ENCODE measurements around the gene ASAP3. TPM values are rescaled to one million over a fixed set of nuclear protein-coding genes. Genes with fewer than 3 reads are reported as not detected.
A peak's percentile ranks its signal among the peaks of the same experiment; 100 is the strongest.

Gene ASAP3
- polyA plus RNA-seq, 2 of the 4 experiments (the other 2 are of a cell fraction), result 4.0 to 5.2 TPM

- Histone ChIP-seq H3K4me2 (no peak overlapping the region), H3K27ac (no peak overlapping the region), H3K9me3 (no peaks in the 10 kb centered on the region), H3K4me3 (no peak overlapping the region), H3K4me1 (no peaks in the 10 kb centered on the region)
- FAIRE-seq (no peak), DNase-seq (ENCODE audit: low read depth in 1 of 2, low spot score in 1 of 2) (no peak), ATAC-seq (peak in 1 of 2 experiments; percentile 19; a peak in 1 of 6 replicates)
- TF ChIP-seq KDM1A (IDR thresholded peaks at IDR 0.05; ENCODE audit: low read depth) (no peak), JUN (IDR thresholded peaks at IDR 0.05) (no peak), KDM5A (IDR thresholded peaks at IDR 0.05) (no peak)
- WGBS (ENCODE audit: missing lambda C conversion rate), result 61% methylated on average over 3 of the region's 3 CpGs
- ChIA-PET CTCF (interaction anchor here (0.7 to 1.1 kb wide), 2 partner anchors 14 to 46 kb away, joined by 3 read pairs; no protein-coding TSS in a partner anchor), POLR2A (no interaction called here)
Measured at GRCh38 chr1:23417570-23417969, 66.4 kb downstream of the ASAP3 start.

- Histone ChIP-seq H3K9me3 (no peaks in the 10 kb centered on the region), H3K4me2 (no peak overlapping the region), H3K4me3 (no peak overlapping the region), H3K27ac (no peak overlapping the region), H3K4me1 (0 out of 3 replicates have a peak, but pooled peaks cover under 1% of the 10 kb centered on the region)
- no peak for DNase-seq (ENCODE audit: low read depth in 1 of 2, low spot score in 1 of 2)
- ChIA-PET CTCF (interaction anchor here (0.7 to 1.2 kb wide), 2 partner anchors 13 to 45 kb away, joined by 3 read pairs; no protein-coding TSS in a partner anchor), POLR2A (no interaction called here)
- no peak for TF ChIP-seq RARB (CRISPR knock-in tag; IDR thresholded peaks at IDR 0.05)
- no peak for TF ChIP-seq HOXB13 (CRISPR knock-in tag; IDR thresholded peaks at IDR 0.05; ENCODE audit: low read depth)
- TF ChIP-seq KDM1A (IDR thresholded peaks at IDR 0.05; ENCODE audit: low read depth), result no peak
- TF ChIP-seq NR3C1 (IDR thresholded peaks at IDR 0.05), result no peak
- no peak for TF ChIP-seq CBX2 (IDR thresholded peaks at IDR 0.05; ENCODE audit: borderline replicate concordance, low read depth)
- WGBS (ENCODE audit: missing lambda C conversion rate), result 77% methylated on average over 4 of the region's 4 CpGs
- no peak for ATAC-seq
- FAIRE-seq, result no peak
Measured at GRCh38 chr1:23416964-23417363, 67.0 kb downstream of the ASAP3 start.

- 86% methylated on average over 7 of the region's 7 CpGs for WGBS (ENCODE audit: missing lambda C conversion rate)
- ChIA-PET CTCF (interaction anchor here (0.8 kb wide), 1 partner anchor 105 kb away, joined by 3 read pairs; no protein-coding TSS in a partner anchor), POLR2A (interaction anchor here (1.0 kb wide), 1 partner anchor 64 kb away, joined by 3 read pairs; the partner anchor contains the start of gene HNRNPR)
- Histone ChIP-seq H3K4me1 (peaks cover 13% of the 10 kb centered on the region), H3K27ac (no peak overlapping the region), H3K4me3 (no peak overlapping the region), H3K4me2 (no peak overlapping the region), H3K9me3 (no peaks in the 10 kb centered on the region)
- DNase-seq (ENCODE audit: low read depth in 1 of 2, low spot score in 1 of 2) (no peak), ATAC-seq (no peak), FAIRE-seq (no peak)
- TF ChIP-seq SREBF2 (IDR thresholded peaks at IDR 0.05), result no peak
- TF ChIP-seq FOSL2 (IDR thresholded peaks at IDR 0.05), result no peak
- no peak for TF ChIP-seq FOSL2 (CRISPR knock-in tag; IDR thresholded peaks at IDR 0.05)
- no peak for TF ChIP-seq RNF2 (IDR thresholded peaks at IDR 0.05; ENCODE audit: borderline replicate concordance, low read depth)
- TF ChIP-seq MAFK (IDR thresholded peaks at IDR 0.05; ENCODE audit: partially characterized antibody), result no peak
- no peak for TF ChIP-seq SMC3 (IDR thresholded peaks at IDR 0.05)
- TF ChIP-seq EHMT2 (IDR thresholded peaks at IDR 0.05; ENCODE audit: low read depth), result no peak
- no peak for TF ChIP-seq HOXB5 (CRISPR knock-in tag; IDR thresholded peaks at IDR 0.05)
- no peak for TF ChIP-seq E2F6 (IDR thresholded peaks at IDR 0.05; ENCODE audit: borderline replicate concordance, low read depth)
- no peak for TF ChIP-seq HEYL (CRISPR knock-in tag; IDR thresholded peaks at IDR 0.05)
- TF ChIP-seq GATA3 (IDR thresholded peaks at IDR 0.05; ENCODE audit: borderline replicate concordance), result no peak
- TF ChIP-seq ESRRA (IDR thresholded peaks at IDR 0.05; ENCODE audit: borderline replicate concordance, low read length), result no peak
Measured at GRCh38 chr1:23408797-23409290, 75.1 kb downstream of the ASAP3 start.

- no peak overlapping the region for H3K4me3 ChIP-seq
- DNase-seq (ENCODE audit: low read depth in 1 of 2, low spot score in 1 of 2) (no peak), ATAC-seq (no peak), FAIRE-seq (no peak)
- no peak overlapping the region for H3K27ac ChIP-seq
- TF ChIP-seq HMGXB4 (CRISPR knock-in tag; IDR thresholded peaks at IDR 0.05; ENCODE audit: borderline replicate concordance), result no peak
- CTCF ChIA-PET, result no interaction called here
- POLR2A ChIA-PET, result no interaction called here
- WGBS (ENCODE audit: missing lambda C conversion rate), result 94% methylated on average over 8 of the region's 8 CpGs
- no peak overlapping the region for H3K4me2 ChIP-seq
- H3K9me3 ChIP-seq, result no peaks in the 10 kb centered on the region
- H3K4me1 ChIP-seq, result peaks cover 28% of the 10 kb centered on the region
Measured at GRCh38 chr1:23407016-23407630, 76.9 kb downstream of the ASAP3 start.

All from A549 (cell line).